ENCODE data around the gene SCARB1. TPM values are rescaled to one million over a fixed set of nuclear protein-coding genes. Genes with fewer than 3 reads are reported as not detected.

Gene SCARB1
- total and polyA plus RNA-seq, 2 of the 13 experiments (the other 11 are each of a cell fraction or from before 2014, with no cell fraction given): 63.4 to 160 TPM

DNA sequence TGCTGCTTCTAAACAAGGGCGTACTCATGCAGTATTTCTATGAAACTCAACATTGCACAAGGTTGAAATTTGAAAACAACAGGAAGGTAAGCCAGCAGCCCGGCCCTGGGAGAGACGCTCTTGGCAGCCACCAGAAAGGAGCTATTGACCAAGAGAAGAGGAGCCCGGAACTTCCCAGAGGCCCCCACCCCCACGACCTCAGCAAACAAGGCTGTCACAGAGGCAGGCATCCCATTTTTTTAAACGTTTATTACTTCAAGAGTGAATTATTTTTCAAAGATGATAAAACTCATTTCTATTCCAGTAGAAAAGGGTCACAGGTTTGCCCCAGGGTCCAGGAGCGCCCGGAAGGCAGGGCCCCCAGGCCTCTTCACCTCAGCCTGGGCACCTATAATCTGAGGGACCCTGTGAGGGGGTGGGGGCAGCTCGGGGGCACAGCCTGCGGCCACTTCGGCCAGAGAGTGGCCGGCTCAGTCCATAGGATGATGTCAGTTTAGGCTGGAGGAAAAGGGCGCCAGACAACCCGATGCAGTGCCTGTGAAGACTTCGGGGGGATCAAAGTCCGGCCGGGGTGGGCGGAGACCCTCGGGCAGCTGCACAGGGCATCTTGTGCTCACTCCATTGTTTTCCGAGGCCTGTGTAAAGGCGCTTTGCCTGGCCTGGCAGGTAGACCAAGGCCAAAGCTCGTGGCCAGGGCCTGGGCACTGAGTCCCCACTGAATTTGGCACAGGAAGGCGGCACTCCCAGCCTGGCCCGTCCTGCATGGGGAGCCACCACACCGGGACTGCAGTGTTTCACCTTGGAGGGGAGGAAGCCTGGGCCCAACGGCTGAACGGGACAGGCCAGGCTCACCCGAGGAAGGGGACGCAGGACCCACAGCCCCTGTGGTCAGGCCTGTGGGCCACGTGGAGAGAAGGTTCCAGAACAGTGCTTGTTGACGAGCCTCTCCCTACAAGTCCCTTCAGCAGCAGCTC is 86.0 kb downstream of the SCARB1 start:
- H3K9me3 ChIP-seq (ENCODE audit: low read length): no peaks in the 10 kb centered on the region
- peak overlapping the region; percentile 69 for H3K9ac ChIP-seq (ENCODE audit: insufficient read depth, low read depth, low read length)
- WGBS (ENCODE audit: low lambda C conversion rate): 0% methylated on average over 10 of the region's 31 CpGs
- no peaks in the 10 kb centered on the region for H3K79me2 ChIP-seq (ENCODE audit: insufficient read depth, low read length)
- in situ Hi-C loops (cut with HindIII; ENCODE audit: extremely low pct_ligation_motif_present, low pct_unique_long_range_greater_than_20kb): loop anchor here (10.0 kb wide), 1 partner anchor 733 kb away; no protein-coding TSS in a partner anchor
- intact Hi-C loops (cut with micrococcal nuclease; ENCODE audit: unreplicated experiment): loop anchor here (5.0 to 10.0 kb wide), 4 partner anchors 45 to 413 kb away; partner anchors contain the start of gene NCOR2
- DNase-seq (ENCODE audit: low spot score) (peak; percentile 91), ATAC-seq (peak; percentile 70), FAIRE-seq (peak; percentile 55)
- peaks cover 71% of the 10 kb centered on the region for H3K4me1 ChIP-seq (ENCODE audit: insufficient read depth, low read length)
- H3K4me2 ChIP-seq (ENCODE audit: low read depth, low read length): peak overlapping the region; percentile 52
- peak overlapping the region; percentile 2 to 48 (median 16); a peak in 4 of 6 replicates for H3K4me3 ChIP-seq (replicated peaks in 1 of 3; ENCODE audit: insufficient read depth in 1 of 3, low read depth in 2 of 3, low read length in 3 of 3)
- H3K27ac ChIP-seq (ENCODE audit: extremely low read length, insufficient read depth, low read length): peak overlapping the region; percentile 83
- no peak overlapping the region for H2AFZ ChIP-seq (ENCODE audit: low read length)
- H3K27me3 ChIP-seq (ENCODE audit: control insufficient read depth in 1 of 2, insufficient read depth in 2 of 2, low read length in 2 of 2): no peaks in the 10 kb centered on the region
- no peaks in the 10 kb centered on the region for H4K20me1 ChIP-seq (ENCODE audit: insufficient read depth, low read length)
- ChIA-PET CTCF (ENCODE audit: low intra/inter-chr PET ratio, low total read pairs) (interaction anchor here (1.7 kb wide), 1 partner anchor 121 kb away, joined by 6 read pairs; no protein-coding TSS in a partner anchor), POLR2A (interaction anchor here (0.7 to 2.4 kb wide), 15 partner anchors 44 to 1066 kb away, joined by 3 to 11 read pairs (median 4); partner anchors contain the start of genes ATP6V0A2 and UBC)
- TSS peak; percentile 82 for BruUV-seq (replicated peaks)
- H3K36me3 ChIP-seq (replicated peaks in 1 of 2; ENCODE audit: control insufficient read depth in 1 of 2, insufficient read depth in 2 of 2, low read length in 2 of 2): peaks cover 0 to 7% of the 10 kb centered on the region in 2 experiments; a peak in 2 of 5 replicates
- TF ChIP-seq ARHGAP35 (CRISPR knock-in tag; IDR thresholded peaks at IDR 0.05; ENCODE audit: borderline replicate concordance): 0 out of 2 replicates have a peak, but pooled peaks have one; percentile 29
- TF ChIP-seq ZNF34 (CRISPR knock-in tag; IDR thresholded peaks at IDR 0.05; ENCODE audit: borderline replicate concordance): no peak
- TF ChIP-seq, protein P1, sequence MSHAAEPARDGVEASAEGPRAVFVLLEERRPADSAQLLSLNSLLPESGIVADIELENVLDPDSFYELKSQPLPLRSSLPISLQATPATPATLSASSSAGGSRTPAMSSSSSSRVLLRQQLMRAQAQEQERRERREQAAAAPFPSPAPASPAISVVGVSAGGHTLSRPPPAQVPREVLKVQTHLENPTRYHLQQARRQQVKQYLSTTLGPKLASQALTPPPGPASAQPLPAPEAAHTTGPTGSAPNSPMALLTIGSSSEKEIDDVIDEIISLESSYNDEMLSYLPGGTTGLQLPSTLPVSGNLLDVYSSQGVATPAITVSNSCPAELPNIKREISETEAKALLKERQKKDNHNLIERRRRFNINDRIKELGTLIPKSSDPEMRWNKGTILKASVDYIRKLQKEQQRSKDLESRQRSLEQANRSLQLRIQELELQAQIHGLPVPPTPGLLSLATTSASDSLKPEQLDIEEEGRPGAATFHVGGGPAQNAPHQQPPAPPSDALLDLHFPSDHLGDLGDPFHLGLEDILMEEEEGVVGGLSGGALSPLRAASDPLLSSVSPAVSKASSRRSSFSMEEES (CRISPR knock-in tag; IDR thresholded peaks at IDR 0.05): 0 out of 2 replicates have a peak, but pooled peaks have one; percentile 33
- TF ChIP-seq HOXA5 (CRISPR knock-in tag; IDR thresholded peaks at IDR 0.05): 0 out of 2 replicates have a peak, but pooled peaks have one; percentile 35
- TF ChIP-seq HOXA3 (CRISPR knock-in tag; IDR thresholded peaks at IDR 0.05): peak; percentile 79
- TF ChIP-seq JUN (CRISPR knock-in tag; IDR thresholded peaks at IDR 0.05): 0 out of 2 replicates have a peak, but pooled peaks have one; percentile 43
- TF ChIP-seq, protein P2, sequence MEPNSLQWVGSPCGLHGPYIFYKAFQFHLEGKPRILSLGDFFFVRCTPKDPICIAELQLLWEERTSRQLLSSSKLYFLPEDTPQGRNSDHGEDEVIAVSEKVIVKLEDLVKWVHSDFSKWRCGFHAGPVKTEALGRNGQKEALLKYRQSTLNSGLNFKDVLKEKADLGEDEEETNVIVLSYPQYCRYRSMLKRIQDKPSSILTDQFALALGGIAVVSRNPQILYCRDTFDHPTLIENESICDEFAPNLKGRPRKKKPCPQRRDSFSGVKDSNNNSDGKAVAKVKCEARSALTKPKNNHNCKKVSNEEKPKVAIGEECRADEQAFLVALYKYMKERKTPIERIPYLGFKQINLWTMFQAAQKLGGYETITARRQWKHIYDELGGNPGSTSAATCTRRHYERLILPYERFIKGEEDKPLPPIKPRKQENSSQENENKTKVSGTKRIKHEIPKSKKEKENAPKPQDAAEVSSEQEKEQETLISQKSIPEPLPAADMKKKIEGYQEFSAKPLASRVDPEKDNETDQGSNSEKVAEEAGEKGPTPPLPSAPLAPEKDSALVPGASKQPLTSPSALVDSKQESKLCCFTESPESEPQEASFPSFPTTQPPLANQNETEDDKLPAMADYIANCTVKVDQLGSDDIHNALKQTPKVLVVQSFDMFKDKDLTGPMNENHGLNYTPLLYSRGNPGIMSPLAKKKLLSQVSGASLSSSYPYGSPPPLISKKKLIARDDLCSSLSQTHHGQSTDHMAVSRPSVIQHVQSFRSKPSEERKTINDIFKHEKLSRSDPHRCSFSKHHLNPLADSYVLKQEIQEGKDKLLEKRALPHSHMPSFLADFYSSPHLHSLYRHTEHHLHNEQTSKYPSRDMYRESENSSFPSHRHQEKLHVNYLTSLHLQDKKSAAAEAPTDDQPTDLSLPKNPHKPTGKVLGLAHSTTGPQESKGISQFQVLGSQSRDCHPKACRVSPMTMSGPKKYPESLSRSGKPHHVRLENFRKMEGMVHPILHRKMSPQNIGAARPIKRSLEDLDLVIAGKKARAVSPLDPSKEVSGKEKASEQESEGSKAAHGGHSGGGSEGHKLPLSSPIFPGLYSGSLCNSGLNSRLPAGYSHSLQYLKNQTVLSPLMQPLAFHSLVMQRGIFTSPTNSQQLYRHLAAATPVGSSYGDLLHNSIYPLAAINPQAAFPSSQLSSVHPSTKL (CRISPR knock-in tag; IDR thresholded peaks at IDR 0.05): peak; percentile 71
- 0 out of 2 replicates have a peak, but pooled peaks have one; percentile 76 for TF ChIP-seq CC2D1A (CRISPR knock-in tag; IDR thresholded peaks at IDR 0.05)
- no peak; the same call in 1 of the 2 replicates for TF ChIP-seq NFYB (CRISPR knock-in tag; IDR thresholded peaks at IDR 0.05)
- TF ChIP-seq, protein P3, sequence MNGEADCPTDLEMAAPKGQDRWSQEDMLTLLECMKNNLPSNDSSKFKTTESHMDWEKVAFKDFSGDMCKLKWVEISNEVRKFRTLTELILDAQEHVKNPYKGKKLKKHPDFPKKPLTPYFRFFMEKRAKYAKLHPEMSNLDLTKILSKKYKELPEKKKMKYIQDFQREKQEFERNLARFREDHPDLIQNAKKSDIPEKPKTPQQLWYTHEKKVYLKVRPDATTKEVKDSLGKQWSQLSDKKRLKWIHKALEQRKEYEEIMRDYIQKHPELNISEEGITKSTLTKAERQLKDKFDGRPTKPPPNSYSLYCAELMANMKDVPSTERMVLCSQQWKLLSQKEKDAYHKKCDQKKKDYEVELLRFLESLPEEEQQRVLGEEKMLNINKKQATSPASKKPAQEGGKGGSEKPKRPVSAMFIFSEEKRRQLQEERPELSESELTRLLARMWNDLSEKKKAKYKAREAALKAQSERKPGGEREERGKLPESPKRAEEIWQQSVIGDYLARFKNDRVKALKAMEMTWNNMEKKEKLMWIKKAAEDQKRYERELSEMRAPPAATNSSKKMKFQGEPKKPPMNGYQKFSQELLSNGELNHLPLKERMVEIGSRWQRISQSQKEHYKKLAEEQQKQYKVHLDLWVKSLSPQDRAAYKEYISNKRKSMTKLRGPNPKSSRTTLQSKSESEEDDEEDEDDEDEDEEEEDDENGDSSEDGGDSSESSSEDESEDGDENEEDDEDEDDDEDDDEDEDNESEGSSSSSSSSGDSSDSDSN (CRISPR knock-in tag; IDR thresholded peaks at IDR 0.05): peak; percentile 79
- 0 out of 2 replicates have a peak, but pooled peaks have one; percentile 55 for TF ChIP-seq BORCS8-MEF2B (CRISPR knock-in tag; IDR thresholded peaks at IDR 0.05)
- no peak for TF ChIP-seq ZNF282 (IDR thresholded peaks at IDR 0.05; ENCODE audit: partially characterized antibody)
